Activated CD4-positive, CD25-positive, alpha-beta regulatory T cell treated with anti-CD3 and anti-CD28 coated beads, Interleukin-2, amount 50 U/mL, for 24 hours (primary cell): ENCODE data around the gene HES1.
A peak's percentile ranks its signal among the peaks of the same experiment; 100 is the strongest.
"Not testable (repeated sequence)": the region's sequence is repeated elsewhere in the genome, so short reads cannot be mapped to it uniquely, and the experiment has no call there.

Experiments
- ATAC-seq, 2 donors: fragments of 150-1000 bp; cut with Tn5 transposase; one replicate each; pipeline ENCODE4 v1.10.0; 2021; ENCODE audit warnings: mild to moderate bottlenecking in 1 of 2, moderate library complexity in 1 of 2

The HES1 gene

GRCh38 chr3:194135806-194136518 is at the start of gene HES1:
HES1 (plus strand) TSS chr3:194136148; CDS start chr3:194136381, 233 bp downstream.
- ATAC-seq = peak; percentile 39 to 50

- ATAC-seq = no peak
Observed at GRCh38 chr3:194086388-194087075, 49.4 kb upstream of the HES1 start.

GRCh38 chr3:194087280-194087679 is 48.7 kb upstream of the HES1 start:
- ATAC-seq = no peak

GRCh38 chr3:194087995-194088855 is 47.7 kb upstream of the HES1 start:
- no peak for ATAC-seq

- peak; percentile 50 to 63 for ATAC-seq
Observed at GRCh38 chr3:194089357-194090177, 46.4 kb upstream of the HES1 start.

GRCh38 chr3:194090178-194090555 is 45.8 kb upstream of the HES1 start:
- not testable (repeated sequence) for ATAC-seq

- no peak for ATAC-seq
Observed at GRCh38 chr3:194090716-194091115, 45.2 kb upstream of the HES1 start.

- ATAC-seq = no peak
Observed at GRCh38 chr3:194091141-194091540, 44.8 kb upstream of the HES1 start.

- ATAC-seq = not testable (repeated sequence)
Observed at GRCh38 chr3:194091897-194092296, 44.1 kb upstream of the HES1 start.

GRCh38 chr3:194092881-194093301 is 43.1 kb upstream of the HES1 start:
- ATAC-seq = no peak

- ATAC-seq = no peak
Observed at GRCh38 chr3:194093842-194094241, 42.1 kb upstream of the HES1 start.

GRCh38 chr3:194095464-194095863 is 40.5 kb upstream of the HES1 start:
- no peak for ATAC-seq

- ATAC-seq = no peak
Observed at GRCh38 chr3:194095902-194096301, 40.0 kb upstream of the HES1 start.

- no peak for ATAC-seq
Observed at GRCh38 chr3:194097141-194097882, 38.6 kb upstream of the HES1 start.

GRCh38 chr3:194098081-194098842 is 37.7 kb upstream of the HES1 start:
- ATAC-seq = no peak

GRCh38 chr3:194098843-194099183 is 37.1 kb upstream of the HES1 start:
- no peak for ATAC-seq

GRCh38 chr3:194099215-194099614 is 36.7 kb upstream of the HES1 start:
- no peak for ATAC-seq

GRCh38 chr3:194100856-194101390 is 35.0 kb upstream of the HES1 start:
- ATAC-seq = no peak

- no peak for ATAC-seq
Observed at GRCh38 chr3:194101592-194102432, 34.1 kb upstream of the HES1 start.

GRCh38 chr3:194102436-194102835 is 33.5 kb upstream of the HES1 start:
- no peak for ATAC-seq
